ENCODE data around the gene CRELD1.
A peak's percentile ranks its signal among the peaks of the same experiment; 100 is the strongest.

CRELD1 gene

GRCh38 chr3:9955611-9956352 is 22.1 kb downstream of the CRELD1 start:
- no peak for DNase-seq (ENCODE audit: low spot score)

- no peak for DNase-seq (ENCODE audit: low spot score)
These were observed 23.6 kb downstream of the CRELD1 start for GRCh38 chr3:9957214-9957613.

- DNase-seq (ENCODE audit: low spot score), result no peak
These were observed 31.7 kb downstream of the CRELD1 start for GRCh38 chr3:9965200-9965875.

- DNase-seq (ENCODE audit: low spot score), result no peak
These were observed 33.2 kb downstream of the CRELD1 start for GRCh38 chr3:9966841-9967240.

GRCh38 chr3:9969632-9970019 is 36.0 kb downstream of the CRELD1 start:
- DNase-seq (ENCODE audit: low spot score), result no peak

GRCh38 chr3:9970020-9970652 is 36.5 kb downstream of the CRELD1 start:
- no peak for DNase-seq (ENCODE audit: low spot score)

GRCh38 chr3:9976721-9977709 is 43.4 kb downstream of the CRELD1 start:
- peak; percentile 76 for DNase-seq (ENCODE audit: low spot score)

GRCh38 chr3:9978710-9979305 is 45.2 kb downstream of the CRELD1 start:
- DNase-seq (ENCODE audit: low spot score), result no peak

- DNase-seq (ENCODE audit: low spot score), result no peak
These were observed 46.6 kb downstream of the CRELD1 start for GRCh38 chr3:9980251-9980650.

- no peak for DNase-seq (ENCODE audit: low spot score)
These were observed 52.6 kb downstream of the CRELD1 start for GRCh38 chr3:9986230-9986725.

- no peak for DNase-seq (ENCODE audit: low spot score)
These were observed 60.6 kb downstream of the CRELD1 start for GRCh38 chr3:9994086-9994844.
